Measurements from ENCODE around the gene DDX39A.
"Not testable (repeated sequence)": the region's sequence is repeated elsewhere in the genome, so short reads cannot be mapped to it uniquely, and the experiment has no call there.

DDX39A gene

DNA sequence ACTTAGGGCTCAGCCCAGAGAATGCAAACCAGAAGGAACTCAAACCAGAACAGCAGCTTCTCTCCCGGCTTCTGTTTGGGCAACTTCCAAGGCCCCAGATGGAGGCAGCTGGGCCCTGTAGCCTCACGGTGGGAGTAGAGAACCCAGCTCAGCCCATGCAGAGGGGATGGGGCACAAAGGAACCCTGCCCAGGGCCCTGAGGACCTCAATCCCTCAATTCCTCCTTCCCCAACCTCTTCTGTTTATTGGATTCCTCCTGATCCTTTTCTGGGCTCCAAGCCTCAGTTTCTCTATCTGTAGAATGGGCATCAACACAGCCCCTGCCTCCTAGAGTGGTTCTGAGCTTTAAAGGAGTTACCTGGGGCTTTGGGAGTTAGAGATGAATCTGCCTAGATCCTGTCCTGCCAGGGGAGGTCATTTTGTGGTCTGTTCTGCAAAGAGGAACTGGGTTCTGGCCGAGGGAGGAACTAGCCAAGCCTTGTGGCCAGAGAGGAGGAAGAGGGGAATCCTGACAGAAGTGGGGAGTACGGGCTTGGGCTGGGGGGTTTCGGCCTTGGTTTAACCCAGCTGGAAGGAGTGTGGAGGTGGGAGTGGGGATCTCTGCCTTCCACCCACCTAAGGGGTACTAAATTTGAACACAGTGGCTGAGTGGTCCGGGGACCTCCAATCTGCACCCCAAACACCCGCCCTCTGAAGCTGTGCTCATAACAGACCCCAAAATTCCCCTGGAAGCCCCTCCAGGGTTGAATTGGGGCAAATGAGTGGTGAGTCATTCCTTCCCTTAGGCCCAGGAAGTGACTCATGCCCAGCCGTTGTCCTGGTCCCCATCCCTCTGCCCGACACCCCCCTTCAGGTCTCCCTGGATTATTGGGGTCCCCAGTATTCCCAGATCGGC is 35.2 kb downstream of the DDX39A start:
- no peak for DNase-seq

GRCh38 chr19:14381689-14382474 is 37.3 kb downstream of the DDX39A start:
- DNase-seq: no peak

DNA sequence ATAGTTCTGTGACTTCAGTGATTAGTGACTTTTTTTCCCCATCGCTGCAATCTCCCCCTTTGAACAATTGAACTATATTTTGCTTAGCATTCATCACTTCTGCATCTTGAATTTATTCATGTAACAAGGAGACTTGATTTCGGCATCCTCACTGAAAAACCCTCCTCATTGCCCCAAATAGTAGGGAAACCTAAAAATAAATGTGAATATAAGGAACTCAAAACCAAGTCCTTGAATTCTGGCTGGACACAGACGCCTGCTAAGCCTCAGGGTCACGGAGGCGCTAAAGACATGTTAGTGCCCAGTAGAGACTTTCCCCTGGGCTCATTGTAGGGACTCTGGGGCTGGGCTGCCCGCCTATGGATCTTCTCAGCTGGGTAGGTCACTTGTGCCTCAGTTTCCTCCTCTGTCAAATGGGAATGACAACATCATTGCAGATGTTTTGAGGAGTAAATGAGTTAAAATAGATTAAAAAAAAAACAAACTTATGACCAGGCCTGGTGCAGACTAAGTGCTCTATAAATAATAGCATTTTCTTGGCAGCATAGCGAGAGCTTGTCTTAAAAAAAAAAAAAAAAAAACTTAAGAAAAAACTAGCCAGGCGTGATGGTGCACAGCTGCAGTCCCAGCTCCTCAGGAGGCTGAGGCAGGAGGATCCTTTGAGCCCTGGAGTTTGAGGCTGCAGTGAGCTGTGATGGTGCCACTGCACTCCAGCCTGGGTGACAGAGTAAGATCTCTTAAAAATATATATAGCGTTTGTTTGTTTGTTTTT is 39.7 kb downstream of the DDX39A start:
- DNase-seq: no peak

GRCh38 chr19:14378890-14379289 is 40.3 kb downstream of the DDX39A start:
- no peak for DNase-seq

DNA sequence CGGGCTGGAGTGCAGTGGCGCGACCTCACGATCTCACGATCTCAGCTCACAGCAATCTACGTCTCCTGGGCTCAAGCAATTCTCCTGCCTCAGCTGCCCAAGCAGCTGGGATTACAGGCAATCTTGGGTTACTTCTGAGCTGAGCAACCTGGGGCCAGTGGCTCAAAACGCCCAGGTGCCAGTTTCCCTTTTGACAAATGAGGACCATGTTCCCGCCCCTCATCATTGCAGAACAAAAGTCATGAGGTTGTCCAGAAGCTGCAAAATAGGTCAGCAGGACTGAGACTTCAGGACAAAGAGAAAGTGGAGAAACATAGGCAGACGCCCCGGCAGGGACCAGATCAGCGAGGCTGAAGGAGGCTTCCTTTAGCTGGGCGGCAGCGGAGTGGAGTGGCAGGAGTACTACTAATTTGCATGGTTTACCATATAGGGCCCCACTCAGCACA is 41.2 kb downstream of the DDX39A start:
- DNase-seq: no peak

DNA sequence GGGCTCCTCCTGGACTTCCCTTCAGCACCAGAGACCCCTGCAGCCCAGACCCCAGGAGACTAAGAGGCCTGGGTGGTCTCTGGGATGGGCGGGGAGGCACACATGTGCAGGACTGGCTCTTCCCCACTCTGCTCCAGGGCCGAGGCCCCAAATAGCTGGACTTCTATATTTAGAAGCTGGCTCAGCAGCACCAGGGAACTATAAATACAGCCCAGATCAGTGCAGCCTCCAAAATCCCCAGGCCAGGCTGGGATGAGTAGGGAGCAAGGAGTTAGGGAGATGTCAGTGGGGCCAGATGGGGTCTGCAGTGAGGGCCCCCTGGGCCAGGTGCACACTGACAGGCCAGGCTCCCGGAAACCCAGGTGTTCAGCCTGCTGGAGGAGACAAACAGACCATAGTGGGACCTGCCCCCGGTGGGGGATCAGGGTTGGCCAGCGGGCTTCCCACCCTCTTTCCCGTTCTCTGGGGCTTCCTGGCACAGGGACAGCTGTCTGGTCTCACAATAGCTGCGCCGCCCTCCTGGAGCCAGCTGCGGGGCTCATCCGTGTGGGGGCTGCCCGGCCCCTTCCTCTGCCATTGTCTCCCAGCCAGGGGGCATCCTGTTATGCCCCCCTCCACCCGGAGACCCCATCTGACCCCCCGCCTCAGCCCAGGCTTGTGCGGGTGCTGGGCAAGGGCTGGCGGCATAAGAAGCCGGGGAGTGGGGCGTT is 43.4 kb downstream of the DDX39A start:
- no peak for DNase-seq

- DNase-seq: no peak
Observed at GRCh38 chr19:14375055-14375581, 44.0 kb downstream of the DDX39A start.

GRCh38 chr19:14374313-14374712 is 44.8 kb downstream of the DDX39A start:
- DNase-seq: not testable (repeated sequence)

GRCh38 chr19:14372384-14373077 is 46.6 kb downstream of the DDX39A start:
- not testable (repeated sequence) for DNase-seq

GRCh38 chr19:14371301-14371821 is 47.8 kb downstream of the DDX39A start:
- DNase-seq: no peak

- no peak for DNase-seq
Observed at GRCh38 chr19:14370940-14371280, 48.2 kb downstream of the DDX39A start.

GRCh38 chr19:14370169-14370939 is 48.8 kb downstream of the DDX39A start:
- no peak for DNase-seq

DNA sequence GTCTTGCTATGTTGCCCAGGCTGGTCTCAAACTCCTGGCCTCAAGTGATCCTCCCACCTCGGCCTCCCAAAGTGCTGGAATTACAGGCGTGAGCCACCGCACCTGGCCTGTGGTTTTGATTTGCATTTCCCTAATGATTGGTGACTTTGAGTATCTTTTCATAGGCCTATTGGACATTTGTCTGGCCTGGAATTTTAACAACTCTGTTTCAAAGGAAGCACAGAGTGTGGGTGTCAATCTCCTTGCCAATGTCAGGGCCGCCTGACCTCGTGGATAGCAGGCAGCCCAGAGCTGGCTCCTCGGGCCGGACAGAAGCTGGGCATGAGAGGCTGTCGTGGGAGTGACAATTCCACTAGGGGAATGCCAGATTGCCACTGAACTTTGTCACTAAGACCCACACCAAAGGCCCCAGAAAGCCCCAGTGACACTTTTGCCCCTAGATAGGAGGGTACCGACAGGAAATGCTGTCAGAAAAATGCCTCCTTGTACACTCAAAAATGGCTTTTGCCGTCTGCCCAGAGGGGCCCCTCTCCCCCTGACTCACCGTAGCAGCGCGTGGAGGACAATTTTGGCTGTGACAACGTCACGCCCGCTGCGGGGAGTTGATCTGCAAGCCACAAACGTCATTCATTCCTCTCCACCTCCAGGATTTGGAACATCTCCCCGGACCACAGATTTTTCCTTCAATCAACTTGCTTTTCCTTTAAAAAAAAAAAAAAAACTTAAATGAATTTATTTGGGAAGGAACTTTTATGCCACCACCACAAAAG is 49.6 kb downstream of the DDX39A start:
- DNase-seq: no peak

DNA sequence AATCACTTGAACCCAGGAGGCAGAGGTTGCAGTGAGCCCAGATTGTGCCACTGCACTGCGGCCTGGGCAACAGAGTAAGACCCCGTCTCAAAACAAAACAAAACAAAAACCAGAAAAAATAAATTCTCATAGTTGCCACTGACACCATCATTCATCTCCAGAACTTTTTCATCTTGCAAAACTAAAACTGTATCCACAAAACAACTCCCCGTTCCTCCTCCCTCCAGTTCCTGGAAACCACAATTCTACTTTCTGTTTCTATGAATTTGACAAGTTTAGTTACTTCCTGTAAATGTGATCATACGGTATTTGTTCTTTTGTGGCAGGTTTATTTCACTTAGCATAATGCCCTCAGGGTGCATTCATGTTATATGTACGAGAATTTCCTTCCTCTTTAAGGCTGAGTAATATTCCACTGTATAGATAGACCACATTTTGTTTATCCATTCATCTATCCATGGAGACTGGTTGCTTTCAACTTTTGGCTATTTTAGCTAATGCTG is 51.1 kb downstream of the DDX39A start:
- no peak for DNase-seq

- no peak for DNase-seq
Observed at GRCh38 chr19:14367016-14367415, 52.1 kb downstream of the DDX39A start.

DNA sequence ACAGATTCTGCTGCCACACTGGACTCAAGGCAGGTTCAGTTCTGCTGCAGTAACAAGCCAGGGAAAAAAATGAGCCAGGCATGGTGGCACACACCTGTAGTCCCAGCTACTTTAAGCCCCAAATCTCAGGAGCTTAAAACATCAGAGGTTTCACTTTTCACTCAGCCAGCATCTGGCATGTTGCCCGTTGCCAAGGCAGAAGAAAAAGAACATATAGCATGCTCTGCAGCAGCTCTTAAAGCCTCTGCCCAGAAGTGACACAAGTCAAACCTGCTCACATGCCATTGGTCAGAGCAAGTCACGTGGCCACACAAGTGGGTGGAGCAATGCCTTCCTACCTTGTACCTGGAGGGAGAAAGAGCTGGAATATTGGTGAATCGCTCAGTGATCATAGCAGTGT is 52.6 kb downstream of the DDX39A start:
- peak; percentile 62 to 76 for DNase-seq

GRCh38 chr19:14364098-14364443 is 55.1 kb downstream of the DDX39A start:
- not testable (repeated sequence) for DNase-seq

DNA sequence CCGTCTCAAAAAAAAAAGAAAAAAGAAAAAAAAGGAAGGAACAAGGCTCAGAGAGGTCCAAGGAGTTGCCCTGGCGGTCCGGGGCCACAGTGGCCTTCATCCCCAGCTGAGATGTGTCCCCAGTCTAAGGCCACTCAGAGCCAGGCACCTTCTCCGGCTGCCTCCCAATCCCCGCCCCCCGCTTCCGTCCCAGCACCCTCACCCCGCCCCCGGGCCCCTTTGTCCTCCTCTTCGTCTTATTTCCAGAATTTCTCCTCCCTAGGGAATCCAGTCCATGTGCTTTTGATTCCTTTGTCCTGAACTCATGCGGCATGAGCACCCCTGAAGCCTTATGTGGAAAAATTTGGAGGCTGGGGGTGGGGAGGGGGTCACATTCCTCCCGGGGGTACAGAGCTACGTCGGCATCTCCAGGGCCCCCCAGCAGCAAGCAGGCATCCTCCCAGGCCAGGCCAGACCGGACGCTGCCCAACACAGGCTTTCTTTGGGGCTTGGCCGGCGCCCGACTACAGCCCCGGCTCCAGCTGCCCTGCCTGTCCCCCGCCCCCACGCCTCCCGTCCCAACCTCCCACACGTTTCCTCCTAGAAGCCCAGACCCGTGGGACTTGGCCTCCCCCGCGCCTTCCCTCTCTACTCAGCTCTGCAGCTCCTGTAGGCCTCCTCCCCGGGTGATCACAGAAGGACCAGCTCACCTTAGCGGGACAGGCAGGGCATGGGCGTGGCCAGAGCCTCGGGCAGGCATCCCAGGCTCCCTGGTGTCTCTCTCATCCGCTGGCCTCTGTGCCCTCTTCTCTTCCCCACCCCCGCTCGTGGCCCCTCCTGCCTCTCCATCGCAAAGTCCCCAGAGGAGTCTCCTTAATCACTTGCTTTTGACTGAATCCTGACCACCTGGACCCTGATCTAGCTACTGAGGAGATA is 55.7 kb downstream of the DDX39A start:
- DNase-seq: no peak

GRCh38 chr19:14361824-14362223 is 57.3 kb downstream of the DDX39A start:
- no peak for DNase-seq

Measured in NCI-H2081 (cell line).